NB4 (cell line): ENCODE measurements around the gene AAR2.
A peak's percentile ranks its signal among the peaks of the same experiment; 100 is the strongest.

Source experiments
- DNase-seq: peaks from one replicate; pipeline ENCODE4 v3.0.0; 2010; ENCODE audit warnings: low read depth
- H3K4me3 ChIP-seq: one replicate; pipeline ENCODE4 v1.5.1; 2011; ENCODE audit warnings: mild to moderate bottlenecking, low read depth, low read length, moderate library complexity
- CTCF ChIP-seq: IDR thresholded peaks from one replicate; pipeline ENCODE4 v1.5.1; 2012; ENCODE audit warnings: low read depth, low read length
- MYC ChIP-seq: IDR thresholded peaks from 2 replicates; pipeline ENCODE4 v1.6.1; 2011; ENCODE audit warnings: low read depth, low read length
- POLR2A ChIP-seq: IDR thresholded peaks from 2 replicates; pipeline ENCODE4 v1.6.1; 2011; ENCODE audit warnings: mild to moderate bottlenecking; ENCODE audit not compliant: insufficient read length; ENCODE audit errors: extremely low read depth
- TF ChIP-seq, protein P1 (sequence below): IDR thresholded peaks from 2 replicates; pipeline ENCODE4 v1.6.1; 2011; ENCODE audit warnings: low read depth, low read length

The AAR2 gene

GRCh38 chr20:36235892-36236785, at the start of gene AAR2:
TSS of gene AAR2 (plus strand) at chr20:36236478. CDS start at chr20:36239869, 3,391 bp downstream.
- H3K4me3 ChIP-seq: peak within 1 kb of the TSS; percentile 97
- TF ChIP-seq, protein P1, sequence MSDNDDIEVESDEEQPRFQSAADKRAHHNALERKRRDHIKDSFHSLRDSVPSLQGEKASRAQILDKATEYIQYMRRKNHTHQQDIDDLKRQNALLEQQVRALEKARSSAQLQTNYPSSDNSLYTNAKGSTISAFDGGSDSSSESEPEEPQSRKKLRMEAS: peak; percentile 83
- peak; percentile 80 for TF ChIP-seq POLR2A
- TF ChIP-seq CTCF: no peak
- peak; percentile 89 for TF ChIP-seq MYC
- DNase-seq: peak; percentile 88

GRCh38 chr20:36193977-36194712, 42.1 kb upstream of the AAR2 start:
- TF ChIP-seq, protein P1: no peak
- TF ChIP-seq POLR2A: no peak
- TF ChIP-seq MYC: no peak
- no peak for TF ChIP-seq CTCF
- H3K4me3 ChIP-seq: no peak overlapping the region
- no peak for DNase-seq

DNA sequence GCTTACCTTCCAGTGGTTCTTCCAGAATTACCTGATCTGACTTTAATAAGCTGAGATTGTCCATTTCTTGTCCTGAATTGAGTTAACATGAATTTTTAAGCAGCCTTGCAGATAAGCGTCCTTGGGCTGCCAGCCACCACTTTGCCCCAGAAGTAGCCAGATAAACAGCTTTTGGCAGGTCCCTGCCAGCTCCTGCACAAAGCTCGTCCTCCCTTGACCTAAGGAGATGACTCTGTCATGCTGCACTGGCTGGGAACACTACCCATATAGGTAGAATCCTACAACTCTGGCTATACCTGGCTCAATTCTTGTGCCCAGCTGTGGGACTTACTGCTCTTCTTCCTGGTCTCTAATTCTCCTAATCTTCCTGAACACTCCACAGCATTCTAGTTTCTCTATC, 39.6 kb upstream of the AAR2 start:
- TF ChIP-seq POLR2A: no peak
- TF ChIP-seq, protein P1: no peak
- no peak for TF ChIP-seq CTCF
- no peak overlapping the region for H3K4me3 ChIP-seq
- DNase-seq: no peak

DNA sequence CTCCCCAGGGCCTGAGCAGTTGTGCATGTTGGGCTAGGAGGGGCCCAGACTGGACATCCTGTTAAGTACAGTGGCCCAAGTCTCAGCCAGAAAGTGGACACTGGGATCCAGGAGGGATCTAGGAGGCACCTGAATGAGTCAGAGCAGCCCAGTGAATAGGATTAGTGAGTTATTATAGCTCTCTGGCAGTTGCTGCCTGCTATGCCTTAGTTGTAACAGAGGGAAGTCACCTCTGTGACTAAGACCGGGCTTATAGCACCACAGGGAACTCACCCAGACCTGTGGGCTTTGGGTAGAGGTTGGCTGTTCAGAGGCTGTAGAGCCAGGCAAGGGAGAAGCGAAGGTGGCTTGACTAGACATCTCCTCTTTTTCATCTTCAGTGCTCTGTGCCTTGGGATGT, 39.0 kb upstream of the AAR2 start:
- TF ChIP-seq MYC (no peak), CTCF (no peak), POLR2A (no peak)
- TF ChIP-seq, protein P1: no peak
- H3K4me3 ChIP-seq: no peak overlapping the region
- DNase-seq: no peak

DNA sequence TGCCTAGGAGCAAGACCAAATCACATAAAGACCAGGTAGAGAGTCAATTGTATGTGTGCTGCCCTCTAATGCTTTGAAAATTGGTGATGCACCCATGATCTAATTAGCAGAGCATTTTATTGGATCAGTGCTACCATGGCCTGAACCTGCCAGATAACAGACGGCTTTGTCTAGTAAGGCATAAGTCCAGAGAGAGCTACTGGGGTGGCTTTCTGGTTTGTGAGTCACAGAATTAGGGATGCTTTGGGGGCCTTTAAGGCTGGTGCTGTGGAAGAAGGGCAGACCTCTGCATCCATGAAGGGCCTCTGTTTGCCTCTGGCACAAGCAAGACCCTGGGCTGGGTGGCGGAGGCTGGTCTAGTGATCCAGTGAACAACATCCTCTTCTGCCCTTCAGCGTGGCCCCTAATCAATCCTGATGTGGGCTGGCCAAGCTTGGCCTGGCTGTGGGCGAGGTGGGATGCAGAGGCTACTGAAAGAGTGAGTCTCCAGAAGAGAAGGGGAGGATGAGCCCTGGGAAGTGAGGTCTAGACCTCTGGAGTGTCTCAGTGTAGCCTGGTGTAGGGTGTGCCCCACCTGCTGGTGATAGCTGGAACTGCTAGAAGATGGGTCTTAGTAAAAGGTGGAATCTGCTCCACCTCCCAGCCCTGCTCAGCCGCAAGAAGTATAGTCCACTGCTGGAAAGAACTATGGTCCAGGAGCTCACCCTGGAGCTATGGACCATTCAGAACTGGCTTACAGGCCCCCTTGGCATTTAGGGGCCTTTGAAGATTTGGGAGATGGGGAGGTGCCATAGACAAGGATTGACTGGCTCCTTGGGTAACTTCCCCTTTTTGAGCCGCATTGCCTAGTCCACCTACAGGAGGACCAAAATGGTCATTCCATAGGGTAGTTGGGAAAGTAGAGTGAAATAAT, 36.7 kb upstream of the AAR2 start:
- DNase-seq: peak; percentile 80
- no peak overlapping the region for H3K4me3 ChIP-seq
- TF ChIP-seq POLR2A (no peak), MYC (0 out of 2 replicates have a peak, but pooled peaks have one; percentile 30), CTCF (peak; percentile 97)
- TF ChIP-seq, protein P1: 0 out of 2 replicates have a peak, but pooled peaks have one; percentile 22
